H7 (cell line): ENCODE data around the gene CYP2F1. TPM values are rescaled to one million over a fixed set of nuclear protein-coding genes. Genes with fewer than 3 reads are reported as not detected.
"Not testable (repeated sequence)": the region's sequence is repeated elsewhere in the genome, so short reads cannot be mapped to it uniquely, and the experiment has no call there.

Experiments
- DNase-seq: peaks from one replicate; pipeline ENCODE4 v3.0.0; 2012
- H3K27me3 ChIP-seq: 2 replicates; pipeline ENCODE4 v1.6.0; 2011; ENCODE audit warnings: mild to moderate bottlenecking, low read length; ENCODE audit not compliant: control insufficient read depth, insufficient read depth
- H3K36me3 ChIP-seq: replicated peaks from 2 replicates; pipeline ENCODE4 v1.5.1; 2011; ENCODE audit warnings: low read length; ENCODE audit not compliant: control insufficient read depth, insufficient read depth
- H3K4me3 ChIP-seq: 2 replicates; pipeline ENCODE4 v1.5.1; 2011; ENCODE audit warnings: low read depth, mild to moderate bottlenecking, control low read depth, low read length, moderate library complexity; ENCODE audit not compliant: insufficient read depth
- total RNA-seq: library from RNA; depleted of rRNA; stranded (reverse); fragments of >200 nt; shearing (Covaris generic); gene quantifications from 2 replicates; pipeline ENCODE4 v1.2.3, GENCODE V29; 2014

Gene CYP2F1
- total RNA-seq, 1 experiment from 2014 or later, result 0.24 TPM

- not testable (repeated sequence) for H3K36me3 ChIP-seq
- peak overlapping the region; percentile 46 for H3K4me3 ChIP-seq
- DNase-seq, result peak; percentile 85
Measured at GRCh38 chr19:41135390-41136384, 21.5 kb downstream of the CYP2F1 start.

GRCh38 chr19:41136636-41137455, 22.6 kb downstream of the CYP2F1 start:
- peak; percentile 22 for DNase-seq
- peaks cover 5% of the 10 kb centered on the region for H3K27me3 ChIP-seq
- no peaks in the 10 kb centered on the region for H3K36me3 ChIP-seq
- H3K4me3 ChIP-seq, result no peak overlapping the region

More at GRCh38 chr19:41135390-41136384, 21.5 kb downstream of the CYP2F1 start:
- H3K27me3 ChIP-seq, result not testable (repeated sequence)

DNA sequence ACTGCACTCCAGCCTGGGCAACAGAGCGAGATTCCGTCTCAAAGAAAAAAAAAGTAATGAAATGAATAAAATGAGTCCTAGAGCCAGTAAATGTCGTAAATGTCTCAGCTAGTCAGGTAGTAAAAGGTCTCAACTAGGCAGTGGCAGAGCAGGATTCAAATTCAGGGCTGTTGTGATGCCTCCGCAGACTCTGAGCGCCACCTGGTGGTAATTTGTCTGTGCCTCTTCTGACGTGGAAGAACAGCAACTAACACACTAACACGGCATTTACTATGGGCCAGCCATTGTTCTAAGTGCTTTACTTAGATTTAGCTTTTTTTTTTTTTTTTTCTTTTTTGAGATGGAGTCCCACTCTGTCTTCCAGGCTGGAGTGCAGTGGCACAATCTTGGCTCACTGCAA, 30.2 kb downstream of the CYP2F1 start:
- no peaks in the 10 kb centered on the region for H3K27me3 ChIP-seq
- no peak overlapping the region for H3K4me3 ChIP-seq
- DNase-seq, result peak; percentile 70
- no peaks in the 10 kb centered on the region for H3K36me3 ChIP-seq

DNA sequence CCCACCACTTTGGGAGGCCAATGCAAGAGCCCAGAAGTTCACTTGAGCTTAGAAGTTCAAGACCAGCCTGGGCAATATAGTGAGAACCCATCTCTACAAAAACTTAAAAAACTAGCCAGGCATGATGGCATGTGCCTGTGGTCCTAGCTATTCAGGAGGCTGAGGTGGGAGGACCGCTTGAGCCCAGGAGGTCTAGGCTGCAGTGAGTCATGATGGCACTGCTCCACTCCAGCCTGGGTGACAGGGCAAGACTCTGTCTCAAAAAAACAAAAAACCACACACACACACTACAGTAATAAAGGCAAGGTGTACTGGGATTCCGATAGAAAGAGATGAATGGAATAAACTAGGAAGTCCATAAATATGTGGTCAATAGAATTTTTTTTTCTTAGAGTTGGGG, 35.6 kb downstream of the CYP2F1 start:
- DNase-seq, result no peak
- no peak overlapping the region for H3K4me3 ChIP-seq
- no peaks in the 10 kb centered on the region for H3K27me3 ChIP-seq

GRCh38 chr19:41150986-41151385, 36.8 kb downstream of the CYP2F1 start:
- H3K27me3 ChIP-seq, DNase-seq, H3K4me3 ChIP-seq, H3K36me3 ChIP-seq: not testable (repeated sequence)

More for the DNA sequence above, 35.6 kb downstream of the CYP2F1 start:
- H3K36me3 ChIP-seq, result no peaks in the 10 kb centered on the region

DNA sequence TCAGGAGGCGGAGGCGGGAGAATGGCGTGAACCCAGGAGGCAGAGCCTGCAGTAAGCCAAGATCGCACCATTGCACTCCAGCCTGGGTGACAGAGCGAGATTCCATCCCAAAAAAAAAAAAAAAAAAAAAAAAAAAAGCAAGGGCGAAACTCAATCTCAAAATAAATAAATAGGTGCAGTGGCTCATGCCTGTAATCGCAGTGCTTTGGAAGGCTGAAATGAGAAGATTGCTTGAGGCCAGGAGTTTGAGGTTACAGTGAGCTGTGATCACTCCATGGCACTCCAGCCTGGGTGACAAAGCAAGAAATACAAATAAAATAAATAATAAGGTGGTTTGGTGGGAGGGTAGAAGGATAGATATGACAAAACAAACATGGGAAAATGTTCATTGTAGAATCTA, 39.8 kb downstream of the CYP2F1 start:
- Histone ChIP-seq H3K27me3 (no peaks in the 10 kb centered on the region), H3K4me3 (no peak overlapping the region), H3K36me3 (no peaks in the 10 kb centered on the region)
- no peak for DNase-seq

- H3K4me3 ChIP-seq, result no peak overlapping the region
- no peaks in the 10 kb centered on the region for H3K36me3 ChIP-seq
- no peaks in the 10 kb centered on the region for H3K27me3 ChIP-seq
- DNase-seq, result no peak
Measured at GRCh38 chr19:41156207-41156606, 42.0 kb downstream of the CYP2F1 start.

DNA sequence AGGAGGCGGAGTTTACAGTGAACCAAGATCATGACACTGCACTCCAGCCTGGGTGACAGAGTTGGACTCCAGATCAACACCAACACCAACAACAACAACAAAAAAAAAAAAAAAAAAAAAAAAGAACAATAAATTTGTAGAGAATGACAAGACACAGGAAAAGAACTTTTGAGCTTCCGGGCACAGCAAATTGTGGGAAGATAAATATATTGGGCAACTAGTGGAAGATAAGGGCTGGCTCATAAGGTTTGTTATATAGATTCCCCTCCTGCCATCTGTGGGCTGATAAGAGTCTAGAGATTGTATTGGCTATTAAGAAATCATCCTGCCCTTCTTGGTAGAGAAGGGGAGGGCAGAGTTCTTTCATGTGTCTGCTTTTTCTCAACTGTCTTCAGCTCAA, 45.6 kb downstream of the CYP2F1 start:
- DNase-seq, result no peak
- Histone ChIP-seq H3K27me3 (no peaks in the 10 kb centered on the region), H3K36me3 (no peaks in the 10 kb centered on the region), H3K4me3 (no peak overlapping the region)

DNA sequence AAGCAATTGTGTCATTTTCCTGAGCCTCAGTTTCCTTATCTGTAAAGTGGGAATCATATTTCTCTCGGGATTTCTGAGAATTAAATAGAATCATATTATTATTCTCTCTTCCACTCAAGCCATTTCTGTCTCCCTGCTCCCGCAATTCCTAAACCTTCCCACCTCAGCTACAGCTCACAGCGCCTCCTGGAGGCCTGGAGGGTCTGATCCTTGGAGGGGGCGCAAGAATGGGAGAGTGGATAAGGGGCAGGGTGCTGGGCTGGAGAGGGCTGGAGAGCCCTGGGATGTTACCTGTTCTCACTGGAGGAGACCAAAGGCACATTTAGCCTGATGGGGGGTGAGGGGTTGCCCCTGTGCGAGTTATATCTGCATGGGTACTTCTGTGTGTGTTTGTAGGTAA, 47.7 kb downstream of the CYP2F1 start:
- Histone ChIP-seq H3K4me3 (no peak overlapping the region), H3K36me3 (no peaks in the 10 kb centered on the region), H3K27me3 (no peaks in the 10 kb centered on the region)
- DNase-seq, result peak; percentile 78

DNA sequence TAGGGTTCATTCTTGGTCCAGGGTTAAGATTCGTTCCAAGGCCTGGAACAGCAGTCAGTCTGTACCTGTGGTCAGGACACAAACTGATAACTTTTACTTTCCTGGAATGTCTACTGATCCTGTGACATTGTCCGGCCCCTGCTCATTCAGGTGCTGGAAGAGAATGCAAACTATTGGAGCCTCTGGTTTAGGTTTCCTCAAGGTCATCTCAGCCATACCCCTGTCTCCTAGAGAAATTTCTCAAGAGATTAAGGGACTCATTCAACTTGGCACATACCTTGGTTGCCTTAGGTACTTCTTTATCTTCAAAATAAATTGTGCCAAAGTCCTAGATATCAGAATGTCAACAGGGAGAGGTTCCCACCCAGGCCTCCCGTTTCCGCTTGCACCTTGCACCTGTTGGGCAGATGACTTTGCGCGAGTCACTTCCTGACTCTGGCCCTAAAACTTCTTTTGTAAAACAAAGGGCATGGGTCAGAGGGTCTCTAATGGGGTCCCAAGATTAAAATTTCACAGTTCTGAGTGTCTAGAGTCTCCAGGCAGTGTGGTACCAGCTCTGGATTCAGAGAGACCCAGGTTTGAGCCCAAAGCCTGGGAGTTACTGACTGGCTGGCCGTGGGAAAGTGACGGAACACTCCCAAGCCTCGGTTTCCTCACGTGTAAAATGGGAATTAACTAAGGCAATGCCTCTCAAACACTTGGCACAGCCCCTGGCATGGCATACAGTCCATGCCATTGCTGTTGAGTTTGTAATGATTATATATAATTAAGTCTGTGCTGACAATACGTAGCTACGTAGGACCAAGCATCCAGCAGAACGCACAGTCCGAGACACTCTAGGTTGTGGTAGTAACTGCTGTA, 52.9 kb downstream of the CYP2F1 start:
- no peaks in the 10 kb centered on the region for H3K36me3 ChIP-seq
- H3K4me3 ChIP-seq, result no peak overlapping the region
- DNase-seq, result peak; percentile 6

DNA sequence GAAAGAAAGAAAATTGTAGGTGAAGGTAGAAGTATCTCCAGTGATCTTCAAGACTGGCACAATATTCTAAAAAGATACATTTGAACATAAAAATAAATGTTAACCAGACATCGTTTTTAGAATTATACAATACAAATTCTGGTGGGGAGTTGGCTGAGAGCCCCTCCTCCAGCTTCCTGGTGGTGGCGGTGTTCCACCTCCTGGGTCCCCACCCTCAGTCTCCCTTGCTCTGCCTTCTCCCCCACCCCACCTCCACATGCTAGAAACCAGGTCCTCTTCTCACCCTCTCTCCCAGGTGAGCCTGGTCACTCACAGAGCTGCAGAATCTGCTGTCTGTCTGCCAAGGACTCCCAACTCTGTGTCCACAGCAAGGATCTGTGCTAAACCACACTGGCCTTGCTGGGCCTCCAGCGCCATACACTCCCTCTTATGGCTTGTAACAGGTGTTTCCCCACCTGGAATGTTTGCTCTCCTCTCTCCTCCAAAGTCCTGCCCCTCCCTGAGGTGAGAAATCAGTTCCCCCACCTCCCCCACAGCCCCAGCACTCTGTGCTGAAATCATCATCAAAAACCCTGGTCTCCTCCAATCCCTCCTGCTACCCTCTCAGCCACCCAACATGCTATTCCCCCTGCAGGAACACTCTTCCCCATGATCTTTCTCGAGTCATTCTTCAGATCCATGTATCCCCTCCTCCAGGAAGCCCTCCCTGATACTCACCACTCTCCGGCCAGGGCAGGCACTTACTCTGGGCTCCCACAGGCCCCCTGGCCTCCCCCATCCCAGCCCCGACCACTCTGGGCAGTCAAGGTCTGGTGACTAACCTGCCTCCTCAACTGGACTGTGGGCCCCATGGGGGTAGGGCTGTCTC, 58.3 kb downstream of the CYP2F1 start:
- no peaks in the 10 kb centered on the region for H3K27me3 ChIP-seq
- no peak overlapping the region for H3K4me3 ChIP-seq
- peak; percentile 73 for DNase-seq
- H3K36me3 ChIP-seq, result no peaks in the 10 kb centered on the region

More for the DNA sequence above, 52.9 kb downstream of the CYP2F1 start:
- no peaks in the 10 kb centered on the region for H3K27me3 ChIP-seq

GRCh38 chr19:41174297-41174928, 60.2 kb downstream of the CYP2F1 start:
- no peak overlapping the region for H3K4me3 ChIP-seq
- H3K27me3 ChIP-seq, result no peaks in the 10 kb centered on the region
- no peaks in the 10 kb centered on the region for H3K36me3 ChIP-seq
- peak; percentile 8 for DNase-seq
